ENCODE data around the gene SDK2.

SDK2 gene

DNA sequence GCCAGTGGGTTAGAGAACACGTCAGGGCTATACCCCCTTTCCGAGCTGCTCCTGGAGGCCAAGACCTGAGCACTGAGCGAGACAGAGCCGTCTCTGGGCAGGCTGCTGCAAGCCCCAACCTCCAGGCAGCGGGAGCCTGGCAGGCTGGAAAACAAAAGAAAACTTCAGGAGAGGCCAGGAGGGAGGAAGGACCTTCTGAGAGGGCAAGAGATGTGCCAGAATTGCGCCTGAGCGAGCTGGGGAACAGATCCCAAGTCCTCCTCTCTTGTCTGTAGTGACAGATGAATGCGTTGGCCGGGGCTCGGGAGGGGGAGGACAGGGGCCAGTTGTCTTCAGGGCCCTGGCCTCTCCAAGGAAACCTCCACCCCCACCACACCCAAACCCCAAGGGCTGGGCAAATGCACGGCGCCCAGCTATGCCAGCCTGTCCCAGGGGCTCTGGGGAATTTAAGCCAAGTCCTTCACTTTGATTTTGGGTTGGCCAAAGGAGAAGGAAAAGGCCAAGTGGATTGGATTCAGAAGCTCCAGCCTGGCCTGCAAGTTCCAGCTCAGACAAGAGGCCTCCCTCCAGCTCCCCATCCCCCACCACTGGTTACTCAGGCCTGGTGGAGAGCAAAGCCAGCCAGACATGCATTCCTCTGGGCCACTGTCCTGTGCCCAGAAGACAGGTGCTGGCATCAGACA lies 18.1 kb downstream of the SDK2 start:
- DNase-seq = no peak
- Histone ChIP-seq H4K20me1 (ENCODE audit: insufficient read depth, low read length) (no peaks in the 10 kb centered on the region), H3K9me3 (replicated peaks; ENCODE audit: insufficient read depth, low read length) (no peaks in the 10 kb centered on the region), H3K79me2 (ENCODE audit: low read length) (no peaks in the 10 kb centered on the region), H3F3A (ENCODE audit: insufficient read depth, low read length) (no peaks in the 10 kb centered on the region), H3K4me3 (ENCODE audit: low read length) (no peak overlapping the region), H3K4me2 (ENCODE audit: low read depth, low read length) (no peak overlapping the region), H3K36me3 (replicated peaks; ENCODE audit: insufficient read depth, low read length) (no peaks in the 10 kb centered on the region), H3K4me1 (ENCODE audit: low read length) (no peaks in the 10 kb centered on the region), H2AFZ (ENCODE audit: low read length) (no peak overlapping the region), H3K9me2 (replicated peaks; ENCODE audit: insufficient read depth, low read length) (no peaks in the 10 kb centered on the region), H3K27ac (ENCODE audit: low read length) (no peak overlapping the region), H3K27me3 (replicated peaks; ENCODE audit: insufficient read depth, low read length) (peaks cover 69% of the 10 kb centered on the region), H3K9ac (ENCODE audit: low read length) (no peak overlapping the region)
- no peak for TF ChIP-seq EZH2phosphoT487 (IDR thresholded peaks at IDR 0.05; ENCODE audit: low read length)
- no peak for TF ChIP-seq CTCF (IDR thresholded peaks at IDR 0.05; ENCODE audit: low read length)

- H4K20me1 ChIP-seq (ENCODE audit: insufficient read depth, low read length) = no peaks in the 10 kb centered on the region
- H3K27ac ChIP-seq (ENCODE audit: low read length) = no peak overlapping the region
- H3K4me2 ChIP-seq (ENCODE audit: low read depth, low read length) = no peak overlapping the region
- H3K4me1 ChIP-seq (ENCODE audit: low read length) = no peaks in the 10 kb centered on the region
- DNase-seq = no peak
- H3K9me2 ChIP-seq (replicated peaks; ENCODE audit: insufficient read depth, low read length) = no peaks in the 10 kb centered on the region
- no peak overlapping the region for H3K9ac ChIP-seq (ENCODE audit: low read length)
- no peaks in the 10 kb centered on the region for H3F3A ChIP-seq (ENCODE audit: insufficient read depth, low read length)
- no peaks in the 10 kb centered on the region for H3K79me2 ChIP-seq (ENCODE audit: low read length)
- H2AFZ ChIP-seq (ENCODE audit: low read length) = no peak overlapping the region
- TF ChIP-seq EZH2phosphoT487 (IDR thresholded peaks at IDR 0.05; ENCODE audit: low read length) (no peak), CTCF (IDR thresholded peaks at IDR 0.05; ENCODE audit: low read length) (no peak), EZH2 (optimal IDR thresholded peaks at IDR 0.05; ENCODE audit: low read depth, low read length) (no peak)
- H3K9me3 ChIP-seq (replicated peaks; ENCODE audit: insufficient read depth, low read length) = no peaks in the 10 kb centered on the region
- H3K36me3 ChIP-seq (replicated peaks; ENCODE audit: insufficient read depth, low read length) = no peaks in the 10 kb centered on the region
- H3K4me3 ChIP-seq (ENCODE audit: low read length) = no peak overlapping the region
- peaks cover 61% of the 10 kb centered on the region for H3K27me3 ChIP-seq (replicated peaks; ENCODE audit: insufficient read depth, low read length)
These were observed 19.2 kb downstream of the SDK2 start for GRCh38 chr17:73625006-73625405.

DNA sequence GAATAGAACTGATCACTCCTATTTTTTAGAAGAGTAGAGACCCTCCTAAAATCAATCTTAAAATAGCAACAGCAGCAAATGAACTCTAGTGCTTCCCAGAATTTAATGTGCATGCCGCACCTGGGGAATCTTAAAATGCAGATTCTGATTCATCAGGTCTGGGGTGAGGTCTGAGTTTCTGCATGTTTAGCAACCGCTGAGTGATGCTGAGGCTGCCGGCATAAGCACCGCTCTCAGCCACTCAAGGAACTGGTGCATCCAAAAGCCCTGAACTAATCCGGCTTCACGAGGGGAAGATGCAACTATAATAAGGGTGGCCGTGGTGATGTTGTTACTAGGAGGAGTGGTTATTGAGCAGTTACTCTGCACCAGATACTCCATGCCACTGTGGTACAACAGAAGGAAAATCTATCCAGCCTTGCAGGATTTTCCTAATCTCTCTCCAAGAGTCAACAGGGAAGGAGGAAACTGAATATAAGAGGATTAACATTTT lies 19.7 kb downstream of the SDK2 start:
- TF ChIP-seq EZH2 (optimal IDR thresholded peaks at IDR 0.05; ENCODE audit: low read depth, low read length) = no peak
- TF ChIP-seq CTCF (IDR thresholded peaks at IDR 0.05; ENCODE audit: low read length) = no peak
- TF ChIP-seq EZH2phosphoT487 (IDR thresholded peaks at IDR 0.05; ENCODE audit: low read length) = no peak
- Histone ChIP-seq H3K4me3 (ENCODE audit: low read length) (no peak overlapping the region), H3K9me3 (replicated peaks; ENCODE audit: insufficient read depth, low read length) (no peaks in the 10 kb centered on the region), H3K4me2 (ENCODE audit: low read depth, low read length) (no peak overlapping the region), H2AFZ (ENCODE audit: low read length) (no peak overlapping the region), H4K20me1 (ENCODE audit: insufficient read depth, low read length) (no peaks in the 10 kb centered on the region), H3F3A (ENCODE audit: insufficient read depth, low read length) (no peaks in the 10 kb centered on the region), H3K27me3 (replicated peaks; ENCODE audit: insufficient read depth, low read length) (peaks cover 59% of the 10 kb centered on the region), H3K4me1 (ENCODE audit: low read length) (no peaks in the 10 kb centered on the region), H3K9ac (ENCODE audit: low read length) (no peak overlapping the region), H3K9me2 (replicated peaks; ENCODE audit: insufficient read depth, low read length) (no peaks in the 10 kb centered on the region), H3K36me3 (replicated peaks; ENCODE audit: insufficient read depth, low read length) (no peaks in the 10 kb centered on the region), H3K79me2 (ENCODE audit: low read length) (no peaks in the 10 kb centered on the region), H3K27ac (ENCODE audit: low read length) (no peak overlapping the region)
- no peak for DNase-seq

All from MM.1S (cell line).